K562 (cell line): ENCODE measurements around the gene EFEMP2. TPM values are rescaled to one million over a fixed set of nuclear protein-coding genes. Genes with fewer than 3 reads are reported as not detected.
A peak's percentile ranks its signal among the peaks of the same experiment; 100 is the strongest.

Experiments used
- ATAC-seq: fragments of 200-7000 bp; cut with Tn5 transposase; 3 replicates; pipeline ENCODE4 v1.9.1; 2020; ENCODE audit warnings: moderate library complexity
- BruUV-seq: library from RNA; stranded (reverse); fragments of 400-500 nt; replicated peaks from 2 replicates; lab custom pipeline; 2021; lab: Mats Ljungman, UMichigan
- CTCF ChIA-PET: fragments of 300-600 bp; formaldehyde crosslinking; extraction: SDS; loops from one replicate; lab custom pipeline; 2021; ENCODE audit warnings: low intra/inter-chr PET ratio; lab: Yijun Ruan, JAX
- POLR2A ChIA-PET: fragments of 300-600, 350-650 bp; sonication (Branson Sonifier 250); formaldehyde crosslinking; extraction: SDS; loops from one replicate; lab custom pipeline; 2021; ENCODE audit warnings: antibody characterized with exemption, inconsistent platforms; lab: Yijun Ruan, JAX
- DNase-seq, 4 experiments: peaks; one replicate each; pipeline versions ENCODE4 v3.0.0 to v3.0.0-alpha.2; 2011 to 2018; ENCODE audit warnings: low spot score in 3 of 4, mixed read lengths in 3 of 4; ENCODE audit errors: extremely low read depth in 1 of 4
- FAIRE-seq: peaks from 2 replicates; lab custom pipeline; 2011; peaks lifted over from hg19 to GRCh38; lab: Jason Lieb, UNC
- H2AFZ ChIP-seq: 2 replicates; pipeline ENCODE4 v1.6.0; 2011; ENCODE audit warnings: low read depth, low read length, control low read depth, inconsistent platforms
- H3K27ac ChIP-seq: fragments of 200-600 bp; 3 replicates; pipeline ENCODE4 v1.8.0; 2011; ENCODE audit warnings: low read depth, mild to moderate bottlenecking, control low read depth, inconsistent platforms, low read length, moderate library complexity, mixed read lengths; ENCODE audit errors: extremely low read depth
- H3K27me3 ChIP-seq, 2 experiments: fragments of 300-600 bp in 1 of 2; 2 replicates in 1 of 2; 3 replicates in 1 of 2; pipeline versions ENCODE4 v1.6.0 to v1.8.0; 2011; ENCODE audit warnings: inconsistent platforms in 2 of 2, low read length in 2 of 2, mild to moderate bottlenecking in 1 of 2, mixed read lengths in 1 of 2, moderate library complexity in 1 of 2; ENCODE audit not compliant: control insufficient read depth in 2 of 2, insufficient read depth in 2 of 2
- H3K36me3 ChIP-seq: fragments of 300-600 bp; 3 replicates; pipeline ENCODE4 v1.8.0; 2011; ENCODE audit warnings: mild to moderate bottlenecking, low read length, inconsistent platforms; ENCODE audit not compliant: control insufficient read depth, insufficient read depth
- H3K4me1 ChIP-seq, 2 experiments: fragments of 200-600 bp in 1 of 2; replicated peaks in 1 of 2; 2 replicates in 1 of 2; 3 replicates in 1 of 2; pipeline versions ENCODE4 v1.5.1 to v1.8.0; 2011; ENCODE audit warnings: inconsistent platforms in 2 of 2, low read length in 2 of 2, mild to moderate bottlenecking in 1 of 2, mixed read lengths in 1 of 2, moderate library complexity in 1 of 2; ENCODE audit not compliant: control insufficient read depth in 2 of 2, insufficient read depth in 2 of 2
- H3K4me2 ChIP-seq: 2 replicates; pipeline ENCODE4 v1.6.1; 2011; ENCODE audit warnings: low read length, control low read depth, inconsistent platforms, mixed read lengths; ENCODE audit not compliant: insufficient read depth
- H3K4me3 ChIP-seq: fragments of 200-600 bp; sonication (generic), shearing (Covaris generic); 2 replicates; pipeline ENCODE4 v1.5.1; 2016; ENCODE audit warnings: control low read depth, inconsistent platforms
- H3K79me2 ChIP-seq: fragments of 200-600 bp; 3 replicates; pipeline ENCODE4 v1.8.0; 2011; ENCODE audit warnings: low read length, inconsistent platforms; ENCODE audit not compliant: control insufficient read depth, insufficient read depth
- H3K9ac ChIP-seq, 2 experiments: 2 replicates each; pipeline versions ENCODE4 v1.6.0 to v1.6.1; 2011; ENCODE audit warnings: low read depth in 2 of 2, low read length in 2 of 2, control low read depth in 1 of 2, inconsistent platforms in 1 of 2, mild to moderate bottlenecking in 1 of 2, mixed read lengths in 1 of 2; ENCODE audit not compliant: insufficient read depth in 1 of 2
- H3K9me1 ChIP-seq: one replicate; pipeline ENCODE4 v1.6.0; 2011; ENCODE audit warnings: inconsistent platforms, mild to moderate bottlenecking, low read length, moderate library complexity; ENCODE audit not compliant: control insufficient read depth, insufficient read depth
- H3K9me3 ChIP-seq: replicated peaks from 2 replicates; pipeline ENCODE4 v1.5.1; 2011; ENCODE audit warnings: low read depth, low read length, inconsistent platforms; ENCODE audit not compliant: control insufficient read depth, insufficient read depth
- H4K20me1 ChIP-seq: replicated peaks from 2 replicates; pipeline ENCODE4 v1.6.1; 2011; ENCODE audit warnings: low read length, inconsistent platforms, mixed read lengths; ENCODE audit not compliant: control insufficient read depth, insufficient read depth
- ATF7 ChIP-seq: fragments of 450-650 bp; IDR thresholded peaks from 2 replicates; pipeline ENCODE4 v1.7.1; 2014; ENCODE audit warnings: mild to moderate bottlenecking, moderate library complexity
- HMG20B ChIP-seq: fragments of 250-450 bp; sonication (Bioruptor Pico); IDR thresholded peaks from 2 replicates; pipeline ENCODE4 v1.5.0; 2021; ENCODE audit warnings: mild to moderate bottlenecking
- ILK ChIP-seq: fragments of 450-650 bp; IDR thresholded peaks from 2 replicates; pipeline ENCODE4 v1.6.1; 2016; ENCODE audit warnings: missing genetic modification characterization, low read depth, mild to moderate bottlenecking, missing compliant biosample characterization, moderate library complexity, borderline replicate concordance
- MBD1 ChIP-seq: fragments of 250-450 bp; sonication (Bioruptor Pico); IDR thresholded peaks from 2 replicates; pipeline ENCODE4 v1.8.0; 2022; ENCODE audit warnings: inconsistent platforms
- MIER1 ChIP-seq: fragments of 450-650 bp; IDR thresholded peaks from 2 replicates; pipeline ENCODE4 v1.6.1; 2016; ENCODE audit warnings: antibody characterized with exemption, mild to moderate bottlenecking, low read depth
- MITF ChIP-seq: IDR thresholded peaks from 2 replicates; pipeline ENCODE4 v1.6.1; 2014; ENCODE audit warnings: antibody characterized with exemption
- RBM22 ChIP-seq: fragments of 200-400 bp; formaldehyde crosslinking; IDR thresholded peaks from 2 replicates; pipeline ENCODE4 v1.6.1; 2018; ENCODE audit warnings: low read length, low read depth; ENCODE audit not compliant: poor library complexity, severe bottlenecking
- SAFB ChIP-seq: fragments of 200-400 bp; formaldehyde crosslinking; IDR thresholded peaks from 2 replicates; pipeline ENCODE4 v1.6.1; 2017; ENCODE audit warnings: low read depth, low read length, borderline replicate concordance
- SPI1 ChIP-seq: IDR thresholded peaks from 2 replicates; pipeline ENCODE4 v1.6.1; 2011; ENCODE audit warnings: low read depth, low read length, control low read depth, borderline replicate concordance
- TCF7L2 ChIP-seq: fragments of 150-350 bp; IDR thresholded peaks from 2 replicates; pipeline ENCODE4 v1.6.1; 2016; ENCODE audit warnings: low read depth, mild to moderate bottlenecking, low read length, moderate library complexity
- ZBTB1 ChIP-seq: sonication (generic); formaldehyde crosslinking; IDR thresholded peaks from 2 replicates; pipeline ENCODE4 v1.8.1; 2023; ENCODE audit warnings: missing genetic modification reagents, low read depth, mild to moderate bottlenecking, borderline replicate concordance
- ZFPM2 ChIP-seq: fragments of 250-450 bp; sonication (Bioruptor Pico); IDR thresholded peaks from 2 replicates; pipeline ENCODE4 v1.5.1; 2022; ENCODE audit warnings: mild to moderate bottlenecking
- ZNF140 ChIP-seq: fragments of 250-450 bp; sonication (Bioruptor Pico); IDR thresholded peaks from 2 replicates; pipeline ENCODE4 v1.8.0; 2021; ENCODE audit warnings: moderate library complexity, mild to moderate bottlenecking, inconsistent platforms
- ZNF449 ChIP-seq: fragments of 250-450 bp; sonication (Bioruptor Pico); IDR thresholded peaks from 2 replicates; pipeline ENCODE4 v1.8.0; 2022; ENCODE audit warnings: moderate library complexity, mild to moderate bottlenecking, inconsistent platforms
- ZNF507 ChIP-seq: conservative IDR thresholded peaks from 2 replicates; pipeline ENCODE4 v1.6.1; 2017; ENCODE audit warnings: missing genetic modification characterization, missing compliant biosample characterization
- ZNF551 ChIP-seq: fragments of 250-450 bp; sonication (Bioruptor Pico); IDR thresholded peaks from 2 replicates; pipeline ENCODE4 v1.5.0; 2021; ENCODE audit warnings: mild to moderate bottlenecking, moderate library complexity
- ZNF780A ChIP-seq: fragments of 250-450 bp; sonication (Bioruptor Pico); IDR thresholded peaks from 2 replicates; pipeline ENCODE4 v1.5.0; 2021; ENCODE audit warnings: mild to moderate bottlenecking
- WGBS: fragments of 100-300 bp; shearing (Covaris generic); methylation state at CpG from one replicate; pipeline ENCODE4 v1.1.6; 2016; ENCODE audit warnings: low coverage, mixed read lengths; ENCODE audit not compliant: insufficient coverage; ENCODE audit errors: missing lambda C conversion rate; 5-methylcytosine and 5-hydroxymethylcytosine counted together
- in situ Hi-C: fragments of 300-500 bp; cut with MboI; formaldehyde crosslinking; loops from 4 replicates; pipeline ENCODE4 v1.15.0; 2018; ENCODE audit warnings: inconsistent platforms, mixed read lengths
- intact Hi-C: fragments of 100-400 bp; cut with micrococcal nuclease; formaldehyde crosslinking; loops from 2 replicates; pipeline ENCODE4 v1.14.2; 2022
- polyA plus RNA-seq, 8 experiments: library from polyadenylated mRNA; depleted of rRNA in 4 of 8; stranded (reverse) in 5 of 8; unstranded in 3 of 8; fragments of >200 nt; fragmentation: Nextera tagmentation in 2 of 8; fragmentation: Illumina TruSeq in 1 of 8; extraction: Ambion mirVana in 2 of 8; extraction: Trizol in 1 of 8; gene quantifications; 2 replicates each; pipeline versions ENCODE4 v1.2.1 to v1.2.3, GENCODE V29; 2011 to 2014; ENCODE audit warnings: inconsistent platforms in 1 of 8, missing spikeins in 1 of 8
- total RNA-seq, 7 experiments: library from RNA; depleted of rRNA in 6 of 7; stranded (reverse); fragments of >200 nt in 6 of 7; fragmentation: Illumina TruSeq in 2 of 7; extraction: Trizol in 2 of 7; gene quantifications; 2 replicates each; pipeline versions ENCODE4 v1.2.1 to v1.2.3, GENCODE V29; 2011 to 2021; ENCODE audit warnings: low replicate concordance in 1 of 7

Gene EFEMP2
- total and polyA plus RNA-seq, 9 of the 15 experiments (the other 6 are each of a cell fraction or from before 2014, with no cell fraction given) = 0.07 to 2.9 (median 0.69) TPM; not detected in 1

- in situ Hi-C loops = no loop called here
- H3K79me2 ChIP-seq = no peaks in the 10 kb centered on the region
- H3K27me3 ChIP-seq = no peaks in the 10 kb centered on the region
- no TSS peak for BruUV-seq
- 0 out of 2 replicates have a peak overlapping the region, but pooled peaks have one; percentile 24 for H2AFZ ChIP-seq
- ChIA-PET CTCF (no interaction called here), POLR2A (interaction anchor here (0.6 to 8.2 kb wide), 10 partner anchors 8 to 160 kb away, joined by 3 to 151 read pairs (median 4); partner anchors contain the start of genes CCDC85B, CFL1, CTSW and FIBP)
- no peak overlapping the region; the same call in 2 of the 3 replicates for H3K27ac ChIP-seq
- peaks cover 22% of the 10 kb centered on the region; the same call in 2 of the 3 replicates for H3K36me3 ChIP-seq
- no peaks in the 10 kb centered on the region for H3K9me1 ChIP-seq
- no peaks in the 10 kb centered on the region for H4K20me1 ChIP-seq
- intact Hi-C loops = no loop called here
- FAIRE-seq (no peak), ATAC-seq (no peak), DNase-seq (no peak)
- H3K4me2 ChIP-seq = no peak overlapping the region
- no peaks in the 10 kb centered on the region for H3K9me3 ChIP-seq
- peaks cover 23 to 62% of the 10 kb centered on the region in 2 experiments for H3K4me1 ChIP-seq
- 62% methylated on average over 21 of the region's 24 CpGs for WGBS
- H3K4me3 ChIP-seq = no peak overlapping the region
- peak overlapping the region in 1 of 2 experiments; percentile 81; a peak in 2 of 4 replicates for H3K9ac ChIP-seq
- no peak for TF ChIP-seq MIER1
- TF ChIP-seq ILK = no peak
- no peak for TF ChIP-seq ZNF507 (tag)
- TF ChIP-seq RBM22 = peak; percentile 87
- TF ChIP-seq ZBTB1 (CRISPR knock-in tag) = peak; percentile 60; the same call in 1 of the 2 replicates
- no peak for TF ChIP-seq ZNF449
- TF ChIP-seq SAFB = no peak
- TF ChIP-seq MBD1 (CRISPR knock-in tag) = no peak
- TF ChIP-seq TCF7L2 = no peak
- no peak for TF ChIP-seq ZNF780A (CRISPR knock-in tag)
- TF ChIP-seq HMG20B (CRISPR knock-in tag) = no peak
- no peak for TF ChIP-seq ZFPM2 (CRISPR knock-in tag)
- TF ChIP-seq SPI1 = no peak
- TF ChIP-seq ZNF551 (CRISPR knock-in tag) = no peak
- no peak for TF ChIP-seq ATF7
- TF ChIP-seq ZNF140 (CRISPR knock-in tag) = no peak
- TF ChIP-seq MITF = no peak
These were observed 1.6 kb downstream of the EFEMP2 start for GRCh38 chr11:65870706-65871681.
